ENCODE measurements around the gene HLA-DQB1.

HLA-DQB1 gene

DNA sequence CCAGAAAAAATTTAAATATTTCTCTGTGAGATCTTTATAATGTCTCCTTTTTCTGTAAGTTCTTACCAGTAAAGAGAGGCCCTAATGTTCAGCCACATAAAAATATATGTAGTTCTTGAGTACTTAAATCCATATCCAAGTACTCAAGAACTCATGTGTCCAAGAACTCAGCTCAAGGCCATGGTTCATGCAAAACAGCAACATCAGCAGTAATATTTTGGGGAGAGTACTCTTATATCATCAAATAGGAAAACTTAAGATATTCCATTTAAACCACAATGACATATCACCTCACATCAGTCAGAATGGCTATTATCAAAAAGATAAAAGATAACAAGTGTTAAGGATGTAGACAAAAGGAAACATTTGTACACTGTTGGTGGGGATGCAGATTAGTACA is 3.4 kb upstream of the HLA-DQB1 start:
- H3K79me2 ChIP-seq (ENCODE audit: insufficient read depth, low read length): no peaks in the 10 kb centered on the region
- no peak overlapping the region for H2AFZ ChIP-seq (ENCODE audit: low read length)
- H3F3A ChIP-seq (ENCODE audit: low read depth): no peaks in the 10 kb centered on the region; the same call in 1 of the 2 replicates
- no peaks in the 10 kb centered on the region for H3K9me2 ChIP-seq (replicated peaks; ENCODE audit: low read depth, low read length)
- no peaks in the 10 kb centered on the region for H3K27me3 ChIP-seq (ENCODE audit: insufficient read depth, low read length, poor library complexity, severe bottlenecking)
- peaks cover 7% of the 10 kb centered on the region for H3K4me1 ChIP-seq (ENCODE audit: insufficient read depth, low read length, poor library complexity, severe bottlenecking)
- H3K36me3 ChIP-seq (ENCODE audit: insufficient read depth, low read length): no peaks in the 10 kb centered on the region
- no peak overlapping the region for H3K9ac ChIP-seq (ENCODE audit: low read depth, low read length, poor library complexity, severe bottlenecking)
- no peak for TF ChIP-seq EZH2phosphoT487 (IDR thresholded peaks at IDR 0.05; ENCODE audit: borderline replicate concordance)
- TF ChIP-seq, protein P1, sequence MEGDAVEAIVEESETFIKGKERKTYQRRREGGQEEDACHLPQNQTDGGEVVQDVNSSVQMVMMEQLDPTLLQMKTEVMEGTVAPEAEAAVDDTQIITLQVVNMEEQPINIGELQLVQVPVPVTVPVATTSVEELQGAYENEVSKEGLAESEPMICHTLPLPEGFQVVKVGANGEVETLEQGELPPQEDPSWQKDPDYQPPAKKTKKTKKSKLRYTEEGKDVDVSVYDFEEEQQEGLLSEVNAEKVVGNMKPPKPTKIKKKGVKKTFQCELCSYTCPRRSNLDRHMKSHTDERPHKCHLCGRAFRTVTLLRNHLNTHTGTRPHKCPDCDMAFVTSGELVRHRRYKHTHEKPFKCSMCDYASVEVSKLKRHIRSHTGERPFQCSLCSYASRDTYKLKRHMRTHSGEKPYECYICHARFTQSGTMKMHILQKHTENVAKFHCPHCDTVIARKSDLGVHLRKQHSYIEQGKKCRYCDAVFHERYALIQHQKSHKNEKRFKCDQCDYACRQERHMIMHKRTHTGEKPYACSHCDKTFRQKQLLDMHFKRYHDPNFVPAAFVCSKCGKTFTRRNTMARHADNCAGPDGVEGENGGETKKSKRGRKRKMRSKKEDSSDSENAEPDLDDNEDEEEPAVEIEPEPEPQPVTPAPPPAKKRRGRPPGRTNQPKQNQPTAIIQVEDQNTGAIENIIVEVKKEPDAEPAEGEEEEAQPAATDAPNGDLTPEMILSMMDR (conservative IDR thresholded peaks at IDR 0.05; ENCODE audit: low read length): no peak
- H3K4me3 ChIP-seq (ENCODE audit: low read length, poor library complexity, severe bottlenecking): no peak overlapping the region
- no peaks in the 10 kb centered on the region for H4K20me1 ChIP-seq (ENCODE audit: insufficient read depth, low read length, poor library complexity, severe bottlenecking)
- H3K9me3 ChIP-seq (ENCODE audit: insufficient read depth, low read depth, low read length): no peaks in the 10 kb centered on the region
- H3K4me2 ChIP-seq (ENCODE audit: low read depth, low read length, poor library complexity, severe bottlenecking): no peak overlapping the region

DNA sequence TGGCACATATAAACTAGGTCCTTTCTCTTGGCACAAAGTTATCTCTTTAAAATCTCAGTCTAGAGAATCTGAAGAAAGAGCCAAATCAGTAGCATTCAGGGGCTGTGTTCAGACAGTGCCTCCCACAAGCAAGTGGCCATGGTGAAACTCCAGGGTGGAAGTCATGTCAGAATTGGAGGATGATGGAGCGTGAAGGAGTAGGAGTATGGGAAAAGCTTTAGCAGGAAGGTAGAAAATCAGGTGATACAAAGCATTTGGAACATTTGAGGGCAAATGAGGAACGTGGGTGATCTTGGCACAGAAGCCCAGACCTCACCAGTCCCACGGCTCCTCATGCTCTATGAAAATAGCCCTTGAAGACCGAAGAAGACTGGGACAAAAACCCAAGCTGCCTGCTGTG is 2.8 kb upstream of the HLA-DQB1 start:
- H3F3A ChIP-seq (ENCODE audit: low read depth): no peaks in the 10 kb centered on the region; the same call in 1 of the 2 replicates
- no peak overlapping the region for H3K9ac ChIP-seq (ENCODE audit: low read depth, low read length, poor library complexity, severe bottlenecking)
- H3K4me2 ChIP-seq (ENCODE audit: low read depth, low read length, poor library complexity, severe bottlenecking): no peak overlapping the region
- H3K4me3 ChIP-seq (ENCODE audit: low read length, poor library complexity, severe bottlenecking): no peak overlapping the region
- no peaks in the 10 kb centered on the region for H4K20me1 ChIP-seq (ENCODE audit: insufficient read depth, low read length, poor library complexity, severe bottlenecking)
- TF ChIP-seq, protein P1 (conservative IDR thresholded peaks at IDR 0.05; ENCODE audit: low read length): no peak
- no peak for TF ChIP-seq EZH2phosphoT487 (IDR thresholded peaks at IDR 0.05; ENCODE audit: borderline replicate concordance)
- no peak overlapping the region for H2AFZ ChIP-seq (ENCODE audit: low read length)
- no peaks in the 10 kb centered on the region for H3K79me2 ChIP-seq (ENCODE audit: insufficient read depth, low read length)
- H3K9me3 ChIP-seq (ENCODE audit: insufficient read depth, low read depth, low read length): no peaks in the 10 kb centered on the region
- no peaks in the 10 kb centered on the region for H3K9me2 ChIP-seq (replicated peaks; ENCODE audit: low read depth, low read length)
- no peaks in the 10 kb centered on the region for H3K27me3 ChIP-seq (ENCODE audit: insufficient read depth, low read length, poor library complexity, severe bottlenecking)
- H3K4me1 ChIP-seq (ENCODE audit: insufficient read depth, low read length, poor library complexity, severe bottlenecking): peaks cover 7% of the 10 kb centered on the region
- H3K36me3 ChIP-seq (ENCODE audit: insufficient read depth, low read length): no peaks in the 10 kb centered on the region

DNA sequence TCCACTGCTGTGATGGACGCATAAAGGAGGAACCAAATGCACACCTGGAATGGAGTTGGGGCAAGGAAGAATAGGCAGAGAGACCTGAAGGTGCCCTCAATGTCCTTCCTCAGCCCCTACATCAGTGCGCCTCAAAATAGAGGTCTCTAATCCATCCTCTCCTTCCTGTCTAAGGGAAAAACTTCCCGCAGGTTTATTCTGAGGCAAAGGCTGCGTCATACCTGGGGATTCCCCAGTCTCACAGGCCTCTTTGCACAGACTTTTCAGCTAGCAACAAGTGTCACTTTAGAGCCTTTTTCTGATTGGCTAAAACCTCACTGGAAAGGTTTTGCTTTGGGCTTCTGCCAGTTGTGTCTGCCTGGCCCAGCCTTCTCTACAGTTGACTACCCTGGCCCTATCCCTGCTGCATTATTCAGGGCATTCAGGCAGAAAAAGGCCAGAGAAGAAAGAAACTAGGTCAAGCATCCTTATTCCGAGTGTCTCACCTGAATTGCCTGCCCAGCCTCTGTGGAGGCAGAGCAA is 1.8 kb upstream of the HLA-DQB1 start:
- Histone ChIP-seq H3K4me1 (ENCODE audit: insufficient read depth, low read length, poor library complexity, severe bottlenecking) (peaks cover 12% of the 10 kb centered on the region), H3F3A (ENCODE audit: low read depth) (no peaks in the 10 kb centered on the region; the same call in 1 of the 2 replicates), H4K20me1 (ENCODE audit: insufficient read depth, low read length, poor library complexity, severe bottlenecking) (no peaks in the 10 kb centered on the region), H2AFZ (ENCODE audit: low read length) (no peak overlapping the region), H3K36me3 (ENCODE audit: insufficient read depth, low read length) (no peaks in the 10 kb centered on the region), H3K27me3 (ENCODE audit: insufficient read depth, low read length, poor library complexity, severe bottlenecking) (no peaks in the 10 kb centered on the region), H3K9me3 (ENCODE audit: insufficient read depth, low read depth, low read length) (no peaks in the 10 kb centered on the region), H3K4me2 (ENCODE audit: low read depth, low read length, poor library complexity, severe bottlenecking) (no peak overlapping the region), H3K9ac (ENCODE audit: low read depth, low read length, poor library complexity, severe bottlenecking) (no peak overlapping the region), H3K9me2 (replicated peaks; ENCODE audit: low read depth, low read length) (no peaks in the 10 kb centered on the region), H3K4me3 (ENCODE audit: low read length, poor library complexity, severe bottlenecking) (no peak overlapping the region), H3K79me2 (ENCODE audit: insufficient read depth, low read length) (no peaks in the 10 kb centered on the region)
- TF ChIP-seq, protein P1 (conservative IDR thresholded peaks at IDR 0.05; ENCODE audit: low read length): no peak
- no peak for TF ChIP-seq EZH2phosphoT487 (IDR thresholded peaks at IDR 0.05; ENCODE audit: borderline replicate concordance)

Data from Loucy (cell line).